Activated naive CD8-positive, alpha-beta T cell treated with anti-CD3 and anti-CD28 coated beads for 36 hours (primary cell): ENCODE data around the gene TEX53. TPM values are rescaled to one million over a fixed set of nuclear protein-coding genes. Genes with fewer than 3 reads are reported as not detected.

Experiments
- DNase-seq: peaks from one replicate; pipeline ENCODE4 v3.0.0; 2021
- H3K27ac Mint-ChIP-seq: one replicate; pipeline ENCODE4 v1.8.0; 2022; ENCODE audit warnings: mild to moderate bottlenecking, moderate library complexity, mixed read lengths
- H3K27me3 Mint-ChIP-seq: one replicate; pipeline ENCODE4 v1.8.0; 2022; ENCODE audit warnings: mild to moderate bottlenecking, mixed read lengths
- H3K36me3 Mint-ChIP-seq: one replicate; pipeline ENCODE4 v1.8.0; 2021; ENCODE audit warnings: mild to moderate bottlenecking, mixed read lengths
- H3K4me1 Mint-ChIP-seq: one replicate; pipeline ENCODE4 v1.8.0; 2021; ENCODE audit warnings: mixed read lengths
- H3K4me3 Mint-ChIP-seq: one replicate; pipeline ENCODE4 v1.8.0; 2022; ENCODE audit warnings: mild to moderate bottlenecking, moderate library complexity, mixed read lengths
- H3K9me3 Mint-ChIP-seq: one replicate; pipeline ENCODE4 v1.8.0; 2022; ENCODE audit warnings: mixed read lengths
- total RNA-seq, 2 experiments: library from RNA; stranded (reverse); gene quantifications; one replicate each; pipeline ENCODE4 v1.2.3, GENCODE V29; 2021

Gene TEX53
- total RNA-seq, 2 experiments from 2014 or later: not detected

- DNase-seq: no peak
- Mint-ChIP-seq H3K4me1 (peaks cover 78% of the 10 kb centered on the region), H3K4me3 (no peak overlapping the region), H3K9me3 (peaks cover 21% of the 10 kb centered on the region), H3K27ac (peak overlapping the region; percentile 99), H3K27me3 (no peaks in the 10 kb centered on the region), H3K36me3 (peaks cover 48% of the 10 kb centered on the region)
Measured at GRCh38 chr9:114688379-114688778, 30.8 kb upstream of the TEX53 start.

- Mint-ChIP-seq H3K4me3 (peak overlapping the region; percentile 25), H3K9me3 (peaks cover 21% of the 10 kb centered on the region), H3K36me3 (peaks cover 48% of the 10 kb centered on the region), H3K4me1 (peaks cover 65% of the 10 kb centered on the region), H3K27ac (peak overlapping the region; percentile 99), H3K27me3 (no peaks in the 10 kb centered on the region)
- DNase-seq: no peak
Measured at GRCh38 chr9:114687034-114687433, 29.4 kb upstream of the TEX53 start.

GRCh38 chr9:114685951-114686350 lies 28.3 kb upstream of the TEX53 start:
- no peaks in the 10 kb centered on the region for H3K27me3 Mint-ChIP-seq
- H3K4me1 Mint-ChIP-seq: peaks cover 62% of the 10 kb centered on the region
- peak overlapping the region; percentile 3 for H3K4me3 Mint-ChIP-seq
- no peak for DNase-seq
- H3K27ac Mint-ChIP-seq: peak overlapping the region; percentile 99
- peaks cover 21% of the 10 kb centered on the region for H3K9me3 Mint-ChIP-seq
- H3K36me3 Mint-ChIP-seq: peaks cover 48% of the 10 kb centered on the region

DNA sequence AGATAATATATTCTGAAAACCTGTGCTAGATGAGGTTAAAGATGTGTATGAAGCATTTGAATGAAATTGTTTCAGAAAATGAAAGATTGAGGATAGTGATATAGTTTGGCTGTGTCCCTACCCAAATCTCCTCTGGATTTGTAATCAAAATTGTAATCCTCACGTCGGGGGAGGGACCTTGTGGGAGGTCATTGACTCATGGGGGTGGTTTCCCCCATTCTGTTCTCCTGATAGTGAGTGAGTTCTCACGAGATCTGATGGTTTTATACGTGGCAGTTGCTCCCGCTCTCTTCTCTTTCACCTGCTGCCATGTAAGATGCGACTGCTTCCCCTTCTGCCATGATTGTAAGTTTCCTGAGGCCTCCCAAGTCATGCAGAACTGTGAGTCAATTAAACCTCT lies 26.4 kb upstream of the TEX53 start:
- Mint-ChIP-seq H3K4me1 (peaks cover 60% of the 10 kb centered on the region), H3K27ac (peak overlapping the region; percentile 57), H3K36me3 (peaks cover 41% of the 10 kb centered on the region), H3K9me3 (peaks cover 18% of the 10 kb centered on the region), H3K4me3 (no peak overlapping the region), H3K27me3 (no peaks in the 10 kb centered on the region)
- DNase-seq: no peak

- Mint-ChIP-seq H3K4me3 (no peak overlapping the region), H3K27ac (peak overlapping the region; percentile 31), H3K27me3 (peaks cover 6% of the 10 kb centered on the region), H3K9me3 (peaks cover 9% of the 10 kb centered on the region), H3K4me1 (peaks cover 58% of the 10 kb centered on the region), H3K36me3 (peaks cover 29% of the 10 kb centered on the region)
- DNase-seq: no peak
Measured at GRCh38 chr9:114682846-114683245, 25.2 kb upstream of the TEX53 start.

DNA sequence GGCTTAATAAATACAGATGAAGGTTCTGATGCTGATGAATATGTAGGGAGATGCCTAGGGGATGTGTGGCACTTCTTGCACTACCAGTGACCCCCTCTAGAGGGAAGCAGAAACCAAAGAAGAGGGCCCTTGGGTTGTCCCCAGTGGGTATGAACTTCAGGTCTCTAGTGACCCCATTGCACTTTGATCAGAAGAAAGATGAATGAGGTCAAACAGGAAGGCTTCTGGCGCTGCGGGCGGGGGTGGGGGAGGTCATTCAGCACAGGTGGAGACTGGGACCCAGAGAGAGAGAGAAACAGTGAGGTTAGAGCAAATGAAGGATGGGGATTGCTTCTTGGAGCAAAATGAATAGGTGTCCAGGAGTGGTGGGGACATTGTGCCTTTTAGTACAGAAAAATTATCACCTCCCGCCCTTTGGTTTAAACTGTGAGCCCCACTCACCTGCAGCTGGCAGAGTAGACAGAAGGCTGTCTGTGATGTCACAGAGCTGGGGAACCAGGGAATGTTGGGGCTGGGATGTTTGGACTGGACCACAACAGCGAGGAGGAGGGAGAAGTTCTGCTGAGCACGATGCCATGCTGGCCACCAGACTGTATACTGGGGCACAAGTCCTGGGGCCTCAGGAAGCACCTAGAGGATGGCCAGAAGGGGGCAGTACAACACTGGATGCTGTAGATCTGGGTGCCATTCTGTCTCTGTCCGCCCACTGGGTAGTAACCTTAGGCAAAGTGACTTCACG lies 24.2 kb upstream of the TEX53 start, which contains the start of gene TEX48:
TSS of gene TEX48 (minus strand) at position 599 of the 739 bp plus-strand sequence. CDS start 10,469 bp downstream, outside the sequence.
- peaks cover 19% of the 10 kb centered on the region for H3K36me3 Mint-ChIP-seq
- H3K27ac Mint-ChIP-seq: peak within 1 kb of the TSS; percentile 88
- H3K4me1 Mint-ChIP-seq: peaks cover 57% of the 10 kb centered on the region
- peaks cover 6% of the 10 kb centered on the region for H3K9me3 Mint-ChIP-seq
- peak; percentile 78 for DNase-seq
- H3K27me3 Mint-ChIP-seq: peaks cover 11% of the 10 kb centered on the region
- peak within 1 kb of the TSS; percentile 15 for H3K4me3 Mint-ChIP-seq

- Mint-ChIP-seq H3K4me3 (no peak overlapping the region), H3K27me3 (peaks cover 13% of the 10 kb centered on the region), H3K27ac (peak overlapping the region; percentile 46), H3K9me3 (peaks cover 6% of the 10 kb centered on the region), H3K4me1 (peaks cover 46% of the 10 kb centered on the region), H3K36me3 (peaks cover 7% of the 10 kb centered on the region)
- DNase-seq: no peak
Measured at GRCh38 chr9:114680259-114681001, 22.8 kb upstream of the TEX53 start.

GRCh38 chr9:114678795-114679194 lies 21.2 kb upstream of the TEX53 start:
- no peaks in the 10 kb centered on the region for H3K9me3 Mint-ChIP-seq
- peaks cover 49% of the 10 kb centered on the region for H3K4me1 Mint-ChIP-seq
- H3K36me3 Mint-ChIP-seq: no peaks in the 10 kb centered on the region
- no peak overlapping the region for H3K4me3 Mint-ChIP-seq
- H3K27ac Mint-ChIP-seq: peak overlapping the region; percentile 26
- no peak for DNase-seq
- H3K27me3 Mint-ChIP-seq: peaks cover 16% of the 10 kb centered on the region

DNA sequence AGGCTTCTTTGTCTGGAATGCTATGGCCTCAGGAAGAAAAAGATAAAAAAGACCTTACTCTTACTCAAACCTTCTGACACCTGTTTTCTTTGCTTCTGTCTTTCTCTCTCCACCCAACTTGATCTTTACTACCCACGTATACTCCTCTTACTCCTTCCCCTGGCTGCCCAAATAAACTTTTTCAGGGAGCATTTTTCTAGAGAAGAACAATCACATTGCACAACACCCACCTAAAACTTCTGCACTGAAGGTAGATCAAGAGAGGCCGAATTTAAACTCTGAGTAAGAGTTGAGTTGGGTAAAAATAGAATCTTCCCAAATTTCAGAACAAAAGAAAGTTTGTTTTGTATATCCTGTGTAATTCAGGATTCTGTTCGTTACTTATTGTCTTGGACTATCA lies 20.5 kb upstream of the TEX53 start:
- Mint-ChIP-seq H3K27me3 (peaks cover 16% of the 10 kb centered on the region), H3K36me3 (no peaks in the 10 kb centered on the region), H3K4me3 (no peak overlapping the region), H3K4me1 (peaks cover 49% of the 10 kb centered on the region), H3K27ac (peak overlapping the region; percentile 72), H3K9me3 (no peaks in the 10 kb centered on the region)
- DNase-seq: no peak

- H3K4me3 Mint-ChIP-seq: no peak overlapping the region
- H3K27ac Mint-ChIP-seq: no peak overlapping the region
- peaks cover 19% of the 10 kb centered on the region for H3K27me3 Mint-ChIP-seq
- H3K9me3 Mint-ChIP-seq: no peaks in the 10 kb centered on the region
- no peaks in the 10 kb centered on the region for H3K36me3 Mint-ChIP-seq
- DNase-seq: no peak
- H3K4me1 Mint-ChIP-seq: peaks cover 49% of the 10 kb centered on the region
Measured at GRCh38 chr9:114677418-114677817, 19.8 kb upstream of the TEX53 start.

GRCh38 chr9:114676901-114677300 lies 19.3 kb upstream of the TEX53 start:
- Mint-ChIP-seq H3K27me3 (peaks cover 23% of the 10 kb centered on the region), H3K9me3 (no peaks in the 10 kb centered on the region), H3K27ac (no peak overlapping the region), H3K36me3 (no peaks in the 10 kb centered on the region), H3K4me1 (peaks cover 47% of the 10 kb centered on the region), H3K4me3 (no peak overlapping the region)
- DNase-seq: no peak

DNA sequence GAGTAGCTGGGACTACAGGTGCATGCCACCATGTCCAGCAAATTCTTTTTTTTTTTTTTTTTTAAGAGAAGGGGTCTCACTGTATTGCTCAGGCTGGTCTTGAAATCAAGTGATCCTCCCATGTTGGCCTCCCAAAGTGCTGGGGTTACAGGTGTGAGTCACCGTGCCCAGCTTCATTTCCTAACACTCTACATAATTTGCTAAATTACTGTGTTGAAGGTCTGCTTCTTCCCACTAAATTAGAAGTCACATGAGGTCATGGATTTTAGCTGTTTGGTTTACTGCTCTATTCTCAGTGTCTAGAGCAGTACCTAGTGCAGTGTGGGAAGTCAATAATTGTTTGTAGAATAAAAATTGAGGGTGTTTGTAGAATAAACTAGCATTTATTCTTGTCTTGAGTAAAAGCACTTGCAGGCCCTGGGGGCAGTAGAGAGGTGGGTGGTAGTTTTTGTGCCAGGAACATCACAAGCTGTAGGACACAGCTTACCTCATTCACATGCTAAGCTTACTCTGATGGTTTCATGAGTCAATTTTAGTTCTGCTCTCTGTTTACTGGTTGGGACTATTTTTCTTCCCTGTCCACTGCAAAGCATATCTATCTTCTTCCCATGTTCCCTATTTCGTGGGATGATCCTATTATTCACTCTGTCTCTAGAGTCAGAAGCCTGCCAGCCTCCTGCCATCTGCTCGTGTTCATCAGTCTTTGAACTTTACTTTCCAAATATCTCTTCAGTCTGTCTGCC lies 17.4 kb upstream of the TEX53 start:
- DNase-seq: no peak
- Mint-ChIP-seq H3K4me1 (peaks cover 34% of the 10 kb centered on the region), H3K27ac (no peak overlapping the region), H3K9me3 (peaks cover 4% of the 10 kb centered on the region), H3K4me3 (no peak overlapping the region), H3K27me3 (peaks cover 27% of the 10 kb centered on the region), H3K36me3 (no peaks in the 10 kb centered on the region)

DNA sequence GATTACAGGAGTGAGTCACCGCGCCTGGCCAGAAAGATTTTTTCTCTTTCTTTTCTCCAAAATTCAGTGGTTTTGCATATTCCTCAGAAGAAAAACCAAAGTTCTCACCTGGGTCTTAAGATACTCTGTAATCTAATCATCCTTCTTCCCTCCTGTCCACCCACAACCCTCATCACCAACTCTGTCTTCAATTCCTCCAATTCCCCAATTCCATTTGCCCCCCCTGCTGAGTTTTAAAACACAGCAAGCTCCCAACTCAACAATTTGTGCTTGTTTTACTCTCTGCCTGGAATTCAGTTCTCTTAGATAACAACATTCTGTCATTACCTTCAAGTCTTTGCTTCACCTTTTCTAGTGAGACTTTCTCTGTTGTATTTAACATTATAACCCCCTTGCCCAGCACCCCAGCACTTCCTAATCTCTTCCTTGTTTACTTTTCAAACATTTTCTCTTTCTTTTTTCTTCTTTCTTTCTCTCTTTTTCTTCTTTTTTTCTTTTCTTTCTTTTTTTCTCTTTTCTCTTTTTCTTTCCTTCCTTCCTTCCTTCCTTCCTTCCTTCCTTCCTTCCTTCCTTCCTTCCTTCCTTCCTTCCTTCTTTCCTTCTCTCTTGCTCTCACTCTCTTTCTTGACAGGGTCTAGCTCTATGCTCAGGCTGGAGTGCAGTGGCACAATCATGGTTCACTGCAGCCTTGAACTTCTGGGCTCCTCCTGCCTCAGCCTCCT lies 16.6 kb upstream of the TEX53 start:
- Mint-ChIP-seq H3K4me3 (no peak overlapping the region), H3K36me3 (no peaks in the 10 kb centered on the region), H3K27me3 (peaks cover 27% of the 10 kb centered on the region), H3K9me3 (peaks cover 4% of the 10 kb centered on the region), H3K4me1 (peaks cover 28% of the 10 kb centered on the region), H3K27ac (no peak overlapping the region)
- DNase-seq: no peak

DNA sequence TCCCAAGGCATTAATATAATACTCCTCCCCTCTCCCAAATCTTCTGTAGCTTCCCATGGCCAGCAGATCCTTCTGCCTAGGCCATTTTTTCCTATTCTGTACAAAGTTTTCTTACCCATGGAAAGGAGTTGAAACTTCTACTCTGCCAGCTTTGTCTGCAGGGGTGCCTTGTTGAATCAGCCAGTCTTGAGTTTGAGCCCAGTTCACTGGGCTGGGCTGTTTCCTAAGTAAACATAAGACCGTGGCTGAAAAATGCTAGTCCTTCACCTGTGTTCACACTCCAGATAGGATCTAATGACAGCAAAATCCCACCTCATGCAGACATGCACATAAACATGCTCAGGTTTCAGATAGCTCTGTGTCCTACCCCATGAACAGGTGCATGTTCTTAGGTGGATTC lies 14.0 kb upstream of the TEX53 start:
- Mint-ChIP-seq H3K4me1 (peaks cover 16% of the 10 kb centered on the region), H3K36me3 (no peaks in the 10 kb centered on the region), H3K9me3 (peaks cover 4% of the 10 kb centered on the region), H3K27me3 (peaks cover 18% of the 10 kb centered on the region), H3K4me3 (no peak overlapping the region), H3K27ac (no peak overlapping the region)
- DNase-seq: no peak
